Measurements from ENCODE around the gene OR1N2. TPM values are rescaled to one million over a fixed set of nuclear protein-coding genes. Genes with fewer than 3 reads are reported as not detected.
"Not testable (repeated sequence)": the region's sequence is repeated elsewhere in the genome, so short reads cannot be mapped to it uniquely, and the experiment has no call there.

The OR1N2 gene
- total RNA-seq, 1 donor from 2014 or later = not detected

- no peak overlapping the region for H3K27ac ChIP-seq (replicated peaks)
- peaks cover 70% of the 10 kb centered on the region for H3K27me3 ChIP-seq (ENCODE audit: low read depth)
- TF ChIP-seq, protein P1, sequence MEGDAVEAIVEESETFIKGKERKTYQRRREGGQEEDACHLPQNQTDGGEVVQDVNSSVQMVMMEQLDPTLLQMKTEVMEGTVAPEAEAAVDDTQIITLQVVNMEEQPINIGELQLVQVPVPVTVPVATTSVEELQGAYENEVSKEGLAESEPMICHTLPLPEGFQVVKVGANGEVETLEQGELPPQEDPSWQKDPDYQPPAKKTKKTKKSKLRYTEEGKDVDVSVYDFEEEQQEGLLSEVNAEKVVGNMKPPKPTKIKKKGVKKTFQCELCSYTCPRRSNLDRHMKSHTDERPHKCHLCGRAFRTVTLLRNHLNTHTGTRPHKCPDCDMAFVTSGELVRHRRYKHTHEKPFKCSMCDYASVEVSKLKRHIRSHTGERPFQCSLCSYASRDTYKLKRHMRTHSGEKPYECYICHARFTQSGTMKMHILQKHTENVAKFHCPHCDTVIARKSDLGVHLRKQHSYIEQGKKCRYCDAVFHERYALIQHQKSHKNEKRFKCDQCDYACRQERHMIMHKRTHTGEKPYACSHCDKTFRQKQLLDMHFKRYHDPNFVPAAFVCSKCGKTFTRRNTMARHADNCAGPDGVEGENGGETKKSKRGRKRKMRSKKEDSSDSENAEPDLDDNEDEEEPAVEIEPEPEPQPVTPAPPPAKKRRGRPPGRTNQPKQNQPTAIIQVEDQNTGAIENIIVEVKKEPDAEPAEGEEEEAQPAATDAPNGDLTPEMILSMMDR (IDR thresholded peaks at IDR 0.05; ENCODE audit: borderline replicate concordance) = no peak
- no peaks in the 10 kb centered on the region for H3K9me3 ChIP-seq (replicated peaks)
- no peak for DNase-seq
- intact Hi-C loops (cut with micrococcal nuclease) = no loop called here
- H3K36me3 ChIP-seq = no peaks in the 10 kb centered on the region
- no peaks in the 10 kb centered on the region for H3K4me1 ChIP-seq
- H3K4me3 ChIP-seq = no peak overlapping the region
Observed at GRCh38 chr9:122519376-122519775, 33.5 kb upstream of the OR1N2 start.

- TF ChIP-seq, protein P1 (IDR thresholded peaks at IDR 0.05; ENCODE audit: borderline replicate concordance) = no peak
- Histone ChIP-seq H3K9me3 (replicated peaks) (no peaks in the 10 kb centered on the region), H3K4me3 (no peak overlapping the region), H3K4me1 (no peaks in the 10 kb centered on the region), H3K27ac (replicated peaks) (no peak overlapping the region), H3K27me3 (ENCODE audit: low read depth) (peaks cover 36% of the 10 kb centered on the region), H3K36me3 (no peaks in the 10 kb centered on the region)
- intact Hi-C loops (cut with micrococcal nuclease) = no loop called here
- DNase-seq = no peak
Observed at GRCh38 chr9:122526602-122527001, 26.3 kb upstream of the OR1N2 start.

GRCh38 chr9:122527193-122527592, 25.7 kb upstream of the OR1N2 start, which contains the start of gene OR1N1:
Gene OR1N1, minus strand, starts transcription at chr9:122527293. Its CDS starts 0 bp downstream, at chr9:122527293.
- Histone ChIP-seq H3K4me3 (no peak within 1 kb of the TSS), H3K27ac (replicated peaks) (no peak within 1 kb of the TSS), H3K36me3 (no peaks in the 10 kb centered on the region), H3K4me1 (no peaks in the 10 kb centered on the region), H3K9me3 (replicated peaks) (no peaks in the 10 kb centered on the region), H3K27me3 (ENCODE audit: low read depth) (peaks cover 30% of the 10 kb centered on the region)
- DNase-seq = no peak
- intact Hi-C loops (cut with micrococcal nuclease) = no loop called here
- TF ChIP-seq, protein P1 (IDR thresholded peaks at IDR 0.05; ENCODE audit: borderline replicate concordance) = no peak

- H3K36me3 ChIP-seq; H3K9me3 ChIP-seq (replicated peaks); H3K27me3 ChIP-seq (ENCODE audit: low read depth); H3K4me1 ChIP-seq; H3K4me3 ChIP-seq; DNase-seq; intact Hi-C loops (cut with micrococcal nuclease); H3K27ac ChIP-seq (replicated peaks): not testable (repeated sequence)
Observed at GRCh38 chr9:122531157-122531556, 21.8 kb upstream of the OR1N2 start.

- intact Hi-C loops (cut with micrococcal nuclease) = no loop called here
- Histone ChIP-seq H3K4me3 (no peak overlapping the region), H3K4me1 (no peaks in the 10 kb centered on the region), H3K27me3 (ENCODE audit: low read depth) (no peaks in the 10 kb centered on the region), H3K36me3 (no peaks in the 10 kb centered on the region), H3K9me3 (replicated peaks) (peaks cover 16% of the 10 kb centered on the region), H3K27ac (replicated peaks) (no peak overlapping the region)
- DNase-seq = no peak
- TF ChIP-seq, protein P1 (IDR thresholded peaks at IDR 0.05; ENCODE audit: borderline replicate concordance) = no peak
Observed at GRCh38 chr9:122536134-122536533, 16.8 kb upstream of the OR1N2 start.

DNA sequence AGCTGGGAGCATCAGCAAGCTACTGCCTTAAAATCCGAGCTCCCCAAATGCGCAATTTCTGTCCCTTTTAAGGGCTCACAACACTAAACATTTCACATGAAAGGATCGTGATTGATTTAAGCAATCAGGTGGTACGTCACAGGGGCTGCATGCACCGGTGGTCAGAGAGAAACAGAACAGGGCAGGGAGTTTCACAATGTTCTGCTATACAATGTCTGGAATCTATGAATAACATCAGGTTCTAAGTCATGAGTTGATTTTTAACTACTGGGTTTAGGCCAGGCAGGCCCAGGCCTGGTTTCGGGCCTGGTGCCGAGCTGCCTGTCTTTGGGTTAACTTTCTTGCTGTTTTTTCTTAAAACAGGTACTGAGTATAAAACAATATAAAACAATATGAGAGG, 15.8 kb upstream of the OR1N2 start:
- H3K27ac ChIP-seq (replicated peaks); H3K27me3 ChIP-seq (ENCODE audit: low read depth); intact Hi-C loops (cut with micrococcal nuclease); DNase-seq; H3K36me3 ChIP-seq; H3K4me1 ChIP-seq; H3K4me3 ChIP-seq: not testable (repeated sequence)
- H3K9me3 ChIP-seq (replicated peaks) = peaks cover 16% of the 10 kb centered on the region

DNA sequence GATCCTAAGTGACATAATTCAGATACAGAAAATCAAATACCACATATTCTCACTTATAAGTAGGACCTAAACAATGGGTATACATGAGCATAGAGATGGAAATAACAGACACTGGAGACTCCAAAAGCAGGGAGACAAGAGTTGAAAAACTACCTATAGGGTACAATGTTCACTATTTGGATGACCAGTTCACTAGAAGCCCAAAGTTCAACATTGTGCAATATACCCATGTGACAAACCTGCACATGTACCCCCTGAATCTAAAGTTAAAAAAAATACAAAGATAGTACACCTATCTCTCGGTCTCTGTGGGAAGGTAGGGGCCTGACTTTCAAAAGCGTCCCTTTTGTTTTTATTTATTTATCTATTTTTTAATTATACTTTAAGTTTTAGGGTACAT, 14.2 kb upstream of the OR1N2 start:
- H3K4me1 ChIP-seq = no peaks in the 10 kb centered on the region
- peaks cover 7% of the 10 kb centered on the region for H3K27me3 ChIP-seq (ENCODE audit: low read depth)
- H3K9me3 ChIP-seq (replicated peaks) = peaks cover 16% of the 10 kb centered on the region
- H3K36me3 ChIP-seq = no peaks in the 10 kb centered on the region
- H3K4me3 ChIP-seq = no peak overlapping the region
- no peak overlapping the region for H3K27ac ChIP-seq (replicated peaks)
- TF ChIP-seq, protein P1 (IDR thresholded peaks at IDR 0.05; ENCODE audit: borderline replicate concordance) = no peak
- DNase-seq = no peak
- intact Hi-C loops (cut with micrococcal nuclease) = no loop called here

All from left ventricle myocardium inferior (tissue), 1 donor.